Transverse colon (tissue), 4 donors: Measurements from ENCODE around the gene RNF26. TPM values are rescaled to one million over a fixed set of nuclear protein-coding genes. Genes with fewer than 3 reads are reported as not detected.

Source experiments
- DNase-seq: peaks from one replicate; pipeline ENCODE4 v3.0.0-alpha.2; 2019
- H3K27ac ChIP-seq, 4 donors: fragments of 200-600 bp; sonication (generic); 2 replicates each; pipeline ENCODE4 v1.5.1; 2016 to 2018; ENCODE audit warnings: inconsistent platforms in 4 of 4
- H3K27me3 ChIP-seq: fragments of 200-600 bp; sonication (generic); 2 replicates; pipeline ENCODE4 v1.5.1; 2017; ENCODE audit warnings: inconsistent platforms
- H3K36me3 ChIP-seq, 4 donors: fragments of 200-600 bp; sonication (generic); 2 replicates each; pipeline ENCODE4 v1.5.1; 2017 to 2019; ENCODE audit warnings: inconsistent platforms in 4 of 4
- H3K4me1 ChIP-seq, 4 donors: fragments of 200-600 bp; sonication (generic); 2 replicates each; pipeline ENCODE4 v1.5.1; 2017 to 2020; ENCODE audit warnings: inconsistent platforms in 4 of 4
- H3K4me3 ChIP-seq, 4 donors: fragments of 200-600 bp; sonication (generic); 1 replicate in 1 of 4; 2 replicates in 3 of 4; pipeline versions ENCODE4 v1.5.1 to v1.6.1; 2017 to 2019; ENCODE audit warnings: inconsistent platforms in 4 of 4
- H3K9me3 ChIP-seq, 2 donors: fragments of 200-600 bp; sonication (generic); 2 replicates each; pipeline ENCODE4 v1.5.1; 2017 to 2019; ENCODE audit warnings: inconsistent platforms in 2 of 2
- CTCF ChIP-seq, 5 experiments: fragments of 200-600 bp in 3 of 5; fragments of 450-650 bp in 2 of 5; sonication (generic) in 3 of 5; IDR thresholded peaks; 1 replicate in 2 of 5; 2 replicates in 3 of 5; pipeline ENCODE4 v1.5.1; 2016 to 2017; ENCODE audit warnings: antibody characterized with exemption in 5 of 5, inconsistent platforms in 3 of 5, mild to moderate bottlenecking in 2 of 5, moderate library complexity in 1 of 5
- EP300 ChIP-seq: sonication (generic); formaldehyde crosslinking; IDR thresholded peaks from one replicate; pipeline ENCODE4 v1.6.1; 2017; ENCODE audit warnings: antibody characterized with exemption, low read depth
- POLR2A ChIP-seq: fragments of 450-650 bp; IDR thresholded peaks from one replicate; pipeline ENCODE4 v1.6.1; 2016; ENCODE audit warnings: antibody characterized with exemption, mild to moderate bottlenecking, moderate library complexity
- POLR2AphosphoS5 ChIP-seq, 3 donors: sonication (generic); formaldehyde crosslinking; IDR thresholded peaks; one replicate each; pipeline ENCODE4 v1.6.1; 2016; ENCODE audit warnings: antibody characterized with exemption in 3 of 3
- WGBS, 2 donors: methylation state at CpG; one replicate each; pipeline ENCODE4 v1.1.5; 2018; ENCODE audit warnings: low coverage in 1 of 2; 5-methylcytosine and 5-hydroxymethylcytosine counted together
- in situ Hi-C, 4 donors: fragments of 200-750 bp; cut with MboI; loops; one replicate each; pipeline versions ENCODE4 v1.15.0 to v1.15.1; 2017; ENCODE audit warnings: low sequenced_read_pairs in 3 of 4, low pct_ligation_motif_present in 1 of 4, low pct_unique_long_range_greater_than_20kb in 1 of 4
- intact Hi-C: fragments of 100-400 bp; cut with DNase I; formaldehyde crosslinking; loops from one replicate; pipeline ENCODE4 v1.15.1; 2023; ENCODE audit warnings: low total_unique reads
- total RNA-seq, 4 donors: library from RNA; depleted of rRNA; stranded (reverse); fragments of >200 nt; gene quantifications; one replicate each; pipeline ENCODE4 v1.1.0, GENCODE V29; 2016

The RNF26 gene
- total RNA-seq, 4 donors from 2014 or later = 10.0 to 27.3 (median 13.9) TPM

GRCh38 chr11:119299416-119299815 lies 34.9 kb upstream of the RNF26 start:
- no peak overlapping the region for H3K4me3 ChIP-seq
- intact Hi-C loops (no loop called here), in situ Hi-C loops (no loop called here)
- no peaks in the 10 kb centered on the region for H3K27me3 ChIP-seq
- TF ChIP-seq POLR2AphosphoS5 (IDR thresholded peaks at IDR 0.05) = no peak
- TF ChIP-seq EP300 = no peak
- no peak for TF ChIP-seq CTCF (IDR thresholded peaks at IDR 0.05)
- no peak for TF ChIP-seq POLR2A
- H3K27ac ChIP-seq = peak overlapping the region in 1 of 4 donors; percentile 65
- 97 to 100% methylated on average over 6 to 9 of the region's 9 CpGs for WGBS, 2 donors
- peaks cover 0 to 27% (median 9%) of the 10 kb centered on the region in 4 donors for H3K36me3 ChIP-seq
- H3K4me1 ChIP-seq = no peaks in the 10 kb centered on the region
- H3K9me3 ChIP-seq = no peaks in the 10 kb centered on the region
- no peak for DNase-seq

- no peak for DNase-seq
- 80% methylated on average over 1 to 3 of the region's 3 CpGs for WGBS, 2 donors
- H3K27ac ChIP-seq = peak overlapping the region in 2 of 4 donors; percentile 23 to 33
- no peaks in the 10 kb centered on the region for H3K9me3 ChIP-seq
- no peak overlapping the region for H3K4me3 ChIP-seq
- H3K27me3 ChIP-seq = no peaks in the 10 kb centered on the region
- no peak for TF ChIP-seq POLR2A
- no peak for TF ChIP-seq CTCF (IDR thresholded peaks at IDR 0.05)
- no peak for TF ChIP-seq POLR2AphosphoS5 (IDR thresholded peaks at IDR 0.05)
- TF ChIP-seq EP300 = no peak
- in situ Hi-C loops = no loop called here
- H3K4me1 ChIP-seq = no peaks in the 10 kb centered on the region
- intact Hi-C loops = no loop called here
- H3K36me3 ChIP-seq = peaks cover 0 to 27% (median 9%) of the 10 kb centered on the region in 4 donors
Measured at GRCh38 chr11:119300198-119300964, 33.9 kb upstream of the RNF26 start.

- DNase-seq = no peak
- no peak overlapping the region for H3K4me3 ChIP-seq
- H3K36me3 ChIP-seq = peaks cover 0 to 19% (median 9%) of the 10 kb centered on the region in 4 donors
- no peaks in the 10 kb centered on the region for H3K9me3 ChIP-seq
- intact Hi-C loops = no loop called here
- H3K4me1 ChIP-seq = no peaks in the 10 kb centered on the region
- no peaks in the 10 kb centered on the region for H3K27me3 ChIP-seq
- H3K27ac ChIP-seq = no peak overlapping the region
- no peak for TF ChIP-seq POLR2A
- TF ChIP-seq CTCF (IDR thresholded peaks at IDR 0.05) = no peak
- WGBS, 2 donors = 86 to 93% methylated on average over 3 to 5 of the region's 5 CpGs
- in situ Hi-C loops = no loop called here
Measured at GRCh38 chr11:119303227-119303718, 31.1 kb upstream of the RNF26 start.

- no peak for DNase-seq
- intact Hi-C loops (no loop called here), in situ Hi-C loops (no loop called here)
- Histone ChIP-seq H3K36me3 (peaks cover 0 to 17% (median 6%) of the 10 kb centered on the region in 4 donors), H3K4me1 (no peaks in the 10 kb centered on the region), H3K27ac (peak overlapping the region; percentile 20 to 62 (median 24)), H3K9me3 (no peaks in the 10 kb centered on the region), H3K27me3 (no peaks in the 10 kb centered on the region), H3K4me3 (no peak overlapping the region)
- 83 to 93% methylated on average over 2 to 7 of the region's 7 CpGs for WGBS, 2 donors
- TF ChIP-seq EP300 (no peak), CTCF (IDR thresholded peaks at IDR 0.05) (no peak), POLR2AphosphoS5 (IDR thresholded peaks at IDR 0.05) (no peak), POLR2A (no peak)
Measured at GRCh38 chr11:119305556-119306372, 28.6 kb upstream of the RNF26 start.
